ENCODE results near the gene ITGA1. TPM values are rescaled to one million over a fixed set of nuclear protein-coding genes. Genes with fewer than 3 reads are reported as not detected.

ITGA1 gene
- total RNA-seq, 4 donors from 2014 or later: 5.7 to 20.4 (median 12.4) TPM

GRCh38 chr5:52988335-52989024 is 200.8 kb downstream of the ITGA1 start:
- DNase-seq: no peak
- in situ Hi-C loops (cut with MboI; ENCODE audit: low sequenced_read_pairs in 4 of 4) (no loop called here), intact Hi-C loops (cut with DNase I; ENCODE audit: low total_unique reads) (no loop called here)
- Histone ChIP-seq H3K9me3 (no peaks in the 10 kb centered on the region), H3K27me3 (peaks cover 3 to 10% (median 5%) of the 10 kb centered on the region in 3 donors), H3K4me1 (peaks cover 4 to 10% of the 10 kb centered on the region in 2 donors), H3K27ac (no peak overlapping the region), H3K4me3 (peak overlapping the region; percentile 55 to 70 (median 60)), H3K36me3 (no peaks in the 10 kb centered on the region)
- TF ChIP-seq, protein P1, sequence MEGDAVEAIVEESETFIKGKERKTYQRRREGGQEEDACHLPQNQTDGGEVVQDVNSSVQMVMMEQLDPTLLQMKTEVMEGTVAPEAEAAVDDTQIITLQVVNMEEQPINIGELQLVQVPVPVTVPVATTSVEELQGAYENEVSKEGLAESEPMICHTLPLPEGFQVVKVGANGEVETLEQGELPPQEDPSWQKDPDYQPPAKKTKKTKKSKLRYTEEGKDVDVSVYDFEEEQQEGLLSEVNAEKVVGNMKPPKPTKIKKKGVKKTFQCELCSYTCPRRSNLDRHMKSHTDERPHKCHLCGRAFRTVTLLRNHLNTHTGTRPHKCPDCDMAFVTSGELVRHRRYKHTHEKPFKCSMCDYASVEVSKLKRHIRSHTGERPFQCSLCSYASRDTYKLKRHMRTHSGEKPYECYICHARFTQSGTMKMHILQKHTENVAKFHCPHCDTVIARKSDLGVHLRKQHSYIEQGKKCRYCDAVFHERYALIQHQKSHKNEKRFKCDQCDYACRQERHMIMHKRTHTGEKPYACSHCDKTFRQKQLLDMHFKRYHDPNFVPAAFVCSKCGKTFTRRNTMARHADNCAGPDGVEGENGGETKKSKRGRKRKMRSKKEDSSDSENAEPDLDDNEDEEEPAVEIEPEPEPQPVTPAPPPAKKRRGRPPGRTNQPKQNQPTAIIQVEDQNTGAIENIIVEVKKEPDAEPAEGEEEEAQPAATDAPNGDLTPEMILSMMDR (IDR thresholded peaks at IDR 0.05 in 4 of 5, conservative IDR thresholded peaks at IDR 0.05 in 1 of 5): no peak
- TF ChIP-seq POLR2A (IDR thresholded peaks at IDR 0.05): no peak
- ATAC-seq: peak in 1 of 2 donors; percentile 11

GRCh38 chr5:52989025-52989780 is 201.5 kb downstream of the ITGA1 start, which contains the start of gene ITGA2:
Gene ITGA2, plus strand, starts transcription at chr5:52989352. Its CDS starts 117 bp downstream, at chr5:52989469.
- DNase-seq: peak in 1 of 2 donors; percentile 12
- no peak within 1 kb of the TSS for H3K27ac ChIP-seq
- ATAC-seq: peak in 1 of 2 donors; percentile 53
- intact Hi-C loops (cut with DNase I; ENCODE audit: low total_unique reads): no loop called here
- in situ Hi-C loops (cut with MboI; ENCODE audit: low sequenced_read_pairs in 4 of 4): no loop called here
- no peaks in the 10 kb centered on the region for H3K9me3 ChIP-seq
- TF ChIP-seq, protein P1 (IDR thresholded peaks at IDR 0.05 in 4 of 5, conservative IDR thresholded peaks at IDR 0.05 in 1 of 5): no peak
- TF ChIP-seq POLR2A (IDR thresholded peaks at IDR 0.05): no peak
- H3K4me1 ChIP-seq: peaks cover 4 to 10% of the 10 kb centered on the region in 2 donors
- peak within 1 kb of the TSS; percentile 55 to 70 (median 60) for H3K4me3 ChIP-seq
- H3K27me3 ChIP-seq: peaks cover 3 to 10% (median 5%) of the 10 kb centered on the region in 3 donors
- no peaks in the 10 kb centered on the region for H3K36me3 ChIP-seq

GRCh38 chr5:52989781-52990527 is 202.2 kb downstream of the ITGA1 start:
- H3K4me1 ChIP-seq: peaks cover 4 to 10% of the 10 kb centered on the region in 2 donors
- H3K36me3 ChIP-seq: no peaks in the 10 kb centered on the region
- intact Hi-C loops (cut with DNase I; ENCODE audit: low total_unique reads): no loop called here
- TF ChIP-seq, protein P1 (IDR thresholded peaks at IDR 0.05 in 4 of 5, conservative IDR thresholded peaks at IDR 0.05 in 1 of 5): no peak
- TF ChIP-seq POLR2A (IDR thresholded peaks at IDR 0.05): no peak
- no peak for ATAC-seq
- DNase-seq: no peak
- peak overlapping the region; percentile 55 to 70 (median 60) for H3K4me3 ChIP-seq
- no peak overlapping the region for H3K27ac ChIP-seq
- peaks cover 3 to 10% (median 5%) of the 10 kb centered on the region in 3 donors for H3K27me3 ChIP-seq
- no peaks in the 10 kb centered on the region for H3K9me3 ChIP-seq
- in situ Hi-C loops (cut with MboI; ENCODE audit: low sequenced_read_pairs in 4 of 4): no loop called here

DNA sequence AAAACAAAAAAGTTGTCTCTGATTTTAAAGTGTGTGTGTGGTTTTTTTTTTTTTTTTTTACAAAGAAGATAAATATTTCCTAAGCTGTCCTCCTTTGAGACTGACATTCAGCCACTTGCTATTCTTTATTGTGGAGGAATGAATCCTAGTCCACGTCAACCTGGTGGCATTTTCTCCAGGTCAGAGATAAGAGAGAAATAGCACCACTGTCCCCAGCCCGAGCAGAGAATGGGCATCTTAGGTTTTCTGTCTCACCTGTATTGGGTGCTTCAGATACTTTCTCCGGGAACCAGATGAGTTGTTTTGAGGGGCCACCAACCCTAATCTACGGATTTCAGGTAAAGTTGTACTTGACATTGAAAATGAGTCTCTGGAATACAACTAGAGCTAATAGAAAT is 202.8 kb downstream of the ITGA1 start:
- DNase-seq (no peak), ATAC-seq (no peak)
- H3K9me3 ChIP-seq: no peaks in the 10 kb centered on the region
- H3K27ac ChIP-seq: no peak overlapping the region
- in situ Hi-C loops (cut with MboI; ENCODE audit: low sequenced_read_pairs in 4 of 4): no loop called here
- TF ChIP-seq, protein P1 (IDR thresholded peaks at IDR 0.05 in 4 of 5, conservative IDR thresholded peaks at IDR 0.05 in 1 of 5): no peak
- no peak for TF ChIP-seq POLR2A (IDR thresholded peaks at IDR 0.05)
- intact Hi-C loops (cut with DNase I; ENCODE audit: low total_unique reads): no loop called here
- peak overlapping the region in 1 of 4 donors; percentile 70 for H3K4me3 ChIP-seq
- peaks cover 4 to 10% of the 10 kb centered on the region in 2 donors for H3K4me1 ChIP-seq
- no peaks in the 10 kb centered on the region for H3K36me3 ChIP-seq
- peaks cover 3 to 10% (median 5%) of the 10 kb centered on the region in 3 donors for H3K27me3 ChIP-seq
